BLaER1 (cell line): ENCODE measurements around the gene SERPINB13.
A peak's percentile ranks its signal among the peaks of the same experiment; 100 is the strongest.

ENCODE experiments used
- H3K27ac ChIP-seq: shearing (Covaris generic); formaldehyde crosslinking; 2 replicates; pipeline ENCODE4 v1.8.1; 2022
- H3K27me3 ChIP-seq: shearing (Covaris generic); formaldehyde crosslinking; 2 replicates; pipeline ENCODE4 v1.8.1; 2022
- H3K36me3 ChIP-seq: shearing (Covaris generic); formaldehyde crosslinking; 2 replicates; pipeline ENCODE4 v1.8.1; 2022
- H3K4me1 ChIP-seq: shearing (Covaris generic); formaldehyde crosslinking; 2 replicates; pipeline ENCODE4 v1.8.1; 2022
- H3K4me2 ChIP-seq: shearing (Covaris generic); formaldehyde crosslinking; 2 replicates; pipeline ENCODE4 v1.8.1; 2022
- H3K4me3 ChIP-seq: shearing (Covaris generic); formaldehyde crosslinking; 2 replicates; pipeline ENCODE4 v1.8.1; 2022
- H3K9ac ChIP-seq: shearing (Covaris generic); formaldehyde crosslinking; 2 replicates; pipeline ENCODE4 v1.8.1; 2022
- H3K9me3 ChIP-seq: shearing (Covaris generic); formaldehyde crosslinking; 2 replicates; pipeline ENCODE4 v1.8.1; 2022
- H4K20me1 ChIP-seq: shearing (Covaris generic); formaldehyde crosslinking; 2 replicates; pipeline ENCODE4 v1.8.1; 2022
- Cebpa-rat ChIP-seq: shearing (Covaris generic); IDR thresholded peaks from 2 replicates; pipeline ENCODE4 v1.8.1; 2022

SERPINB13 gene

GRCh38 chr18:63586966-63587365 lies at the start of gene SERPINB13:
TSS of gene SERPINB13 (plus strand) at chr18:63587343. CDS start at chr18:63588668, 1,325 bp downstream.
- no peak for TF ChIP-seq Cebpa-rat
- Histone ChIP-seq H3K4me1 (no peaks in the 10 kb centered on the region), H3K27me3 (no peaks in the 10 kb centered on the region), H3K27ac (no peak within 1 kb of the TSS), H4K20me1 (no peaks in the 10 kb centered on the region), H3K9ac (no peak within 1 kb of the TSS), H3K9me3 (0 out of 2 replicates have a peak, but pooled peaks cover 8% of the 10 kb centered on the region), H3K4me2 (no peak within 1 kb of the TSS), H3K36me3 (no peaks in the 10 kb centered on the region), H3K4me3 (no peak within 1 kb of the TSS)

- Histone ChIP-seq H3K4me1 (no peaks in the 10 kb centered on the region), H3K4me2 (no peak overlapping the region), H3K4me3 (no peak overlapping the region), H3K36me3 (no peaks in the 10 kb centered on the region), H4K20me1 (no peaks in the 10 kb centered on the region), H3K27me3 (no peaks in the 10 kb centered on the region), H3K27ac (no peak overlapping the region), H3K9me3 (no peaks in the 10 kb centered on the region), H3K9ac (no peak overlapping the region)
- no peak for TF ChIP-seq Cebpa-rat
Observed at GRCh38 chr18:63539904-63540510, 47.1 kb upstream of the SERPINB13 start.

GRCh38 chr18:63542069-63542468 lies 45.1 kb upstream of the SERPINB13 start, which contains the start of gene SERPINB12:
TSS of gene SERPINB12 (plus strand) at chr18:63542369. CDS start at chr18:63556160, 13,791 bp downstream.
- Histone ChIP-seq H3K36me3 (no peaks in the 10 kb centered on the region), H3K9me3 (no peaks in the 10 kb centered on the region), H3K27ac (no peak within 1 kb of the TSS), H3K4me2 (no peak within 1 kb of the TSS), H3K27me3 (no peaks in the 10 kb centered on the region), H3K9ac (no peak within 1 kb of the TSS), H3K4me3 (no peak within 1 kb of the TSS), H4K20me1 (no peaks in the 10 kb centered on the region), H3K4me1 (no peaks in the 10 kb centered on the region)
- TF ChIP-seq Cebpa-rat: no peak

- H3K9me3 ChIP-seq: no peaks in the 10 kb centered on the region
- no peaks in the 10 kb centered on the region for H3K27me3 ChIP-seq
- no peak overlapping the region for H3K9ac ChIP-seq
- H4K20me1 ChIP-seq: no peaks in the 10 kb centered on the region
- H3K36me3 ChIP-seq: no peaks in the 10 kb centered on the region
- H3K4me3 ChIP-seq: no peak overlapping the region
- no peak overlapping the region for H3K27ac ChIP-seq
- no peaks in the 10 kb centered on the region for H3K4me1 ChIP-seq
- no peak for TF ChIP-seq Cebpa-rat
- H3K4me2 ChIP-seq: no peak overlapping the region
Observed at GRCh38 chr18:63544017-63544416, 43.1 kb upstream of the SERPINB13 start.

- Histone ChIP-seq H3K36me3 (no peaks in the 10 kb centered on the region), H3K4me2 (no peak overlapping the region), H3K4me3 (no peak overlapping the region), H3K27ac (no peak overlapping the region), H3K9ac (no peak overlapping the region), H3K4me1 (no peaks in the 10 kb centered on the region), H3K27me3 (no peaks in the 10 kb centered on the region), H3K9me3 (no peaks in the 10 kb centered on the region), H4K20me1 (no peaks in the 10 kb centered on the region)
- TF ChIP-seq Cebpa-rat: no peak
Observed at GRCh38 chr18:63545000-63545399, 42.1 kb upstream of the SERPINB13 start.

- H4K20me1 ChIP-seq: no peaks in the 10 kb centered on the region
- peaks cover 8% of the 10 kb centered on the region; the same call in 1 of the 2 replicates for H3K9me3 ChIP-seq
- no peaks in the 10 kb centered on the region for H3K27me3 ChIP-seq
- H3K4me2 ChIP-seq: no peak overlapping the region
- H3K4me1 ChIP-seq: peaks cover 35% of the 10 kb centered on the region
- H3K4me3 ChIP-seq: no peak overlapping the region
- TF ChIP-seq Cebpa-rat: no peak
- H3K9ac ChIP-seq: no peak overlapping the region
- no peak overlapping the region for H3K27ac ChIP-seq
- H3K36me3 ChIP-seq: no peaks in the 10 kb centered on the region
Observed at GRCh38 chr18:63550068-63550467, 37.1 kb upstream of the SERPINB13 start.

GRCh38 chr18:63551769-63552168 lies 35.4 kb upstream of the SERPINB13 start:
- H3K9me3 ChIP-seq: peaks cover 16% of the 10 kb centered on the region
- H3K36me3 ChIP-seq: no peaks in the 10 kb centered on the region
- no peaks in the 10 kb centered on the region for H4K20me1 ChIP-seq
- no peak overlapping the region for H3K4me3 ChIP-seq
- H3K4me1 ChIP-seq: peaks cover 38% of the 10 kb centered on the region
- H3K27me3 ChIP-seq: no peaks in the 10 kb centered on the region
- no peak overlapping the region for H3K9ac ChIP-seq
- peak overlapping the region; percentile 22; the same call in 1 of the 2 replicates for H3K4me2 ChIP-seq
- no peak for TF ChIP-seq Cebpa-rat
- H3K27ac ChIP-seq: peak overlapping the region; percentile 76

- peaks cover 16% of the 10 kb centered on the region for H3K9me3 ChIP-seq
- H3K4me3 ChIP-seq: no peak overlapping the region
- no peaks in the 10 kb centered on the region for H4K20me1 ChIP-seq
- TF ChIP-seq Cebpa-rat: no peak
- peaks cover 38% of the 10 kb centered on the region for H3K4me1 ChIP-seq
- no peaks in the 10 kb centered on the region for H3K27me3 ChIP-seq
- H3K27ac ChIP-seq: peak overlapping the region; percentile 76
- peak overlapping the region; percentile 64 for H3K4me2 ChIP-seq
- H3K36me3 ChIP-seq: no peaks in the 10 kb centered on the region
- peak overlapping the region; percentile 7; the same call in 1 of the 2 replicates for H3K9ac ChIP-seq
Observed at GRCh38 chr18:63552581-63552980, 34.6 kb upstream of the SERPINB13 start.

GRCh38 chr18:63553081-63553480 lies 34.1 kb upstream of the SERPINB13 start:
- H3K36me3 ChIP-seq: no peaks in the 10 kb centered on the region
- H3K27ac ChIP-seq: peak overlapping the region; percentile 76

GRCh38 chr18:63559567-63560491 lies 27.3 kb upstream of the SERPINB13 start:
- H3K4me1 ChIP-seq: peaks cover 25% of the 10 kb centered on the region
- H3K27me3 ChIP-seq: no peaks in the 10 kb centered on the region
- H3K36me3 ChIP-seq: no peaks in the 10 kb centered on the region
- TF ChIP-seq Cebpa-rat: no peak
- H3K4me3 ChIP-seq: no peak overlapping the region
- no peak overlapping the region for H3K27ac ChIP-seq
- no peak overlapping the region for H3K4me2 ChIP-seq
- H4K20me1 ChIP-seq: no peaks in the 10 kb centered on the region
- peaks cover 11% of the 10 kb centered on the region for H3K9me3 ChIP-seq
- H3K9ac ChIP-seq: no peak overlapping the region

More at GRCh38 chr18:63553081-63553480, 34.1 kb upstream of the SERPINB13 start:
- Histone ChIP-seq H3K9me3 (peaks cover 16% of the 10 kb centered on the region), H4K20me1 (no peaks in the 10 kb centered on the region), H3K4me3 (no peak overlapping the region), H3K4me2 (peak overlapping the region; percentile 64), H3K27me3 (no peaks in the 10 kb centered on the region), H3K9ac (peak overlapping the region; percentile 7; the same call in 1 of the 2 replicates), H3K4me1 (peaks cover 38% of the 10 kb centered on the region)
- no peak for TF ChIP-seq Cebpa-rat
